Measurements from ENCODE around the gene CNKSR3. TPM values are rescaled to one million over a fixed set of nuclear protein-coding genes. Genes with fewer than 3 reads are reported as not detected.
A peak's percentile ranks its signal among the peaks of the same experiment; 100 is the strongest.

Gene CNKSR3
- total RNA-seq, 1 experiment from 2014 or later: 12.1 TPM

- H3K36me3 ChIP-seq: no peaks in the 10 kb centered on the region
- no peaks in the 10 kb centered on the region for H3K27me3 ChIP-seq
- H3K9me3 ChIP-seq: no peaks in the 10 kb centered on the region
- DNase-seq: no peak
- H3K4me3 ChIP-seq: no peak overlapping the region
Measured at GRCh38 chr6:154457881-154458284, 52.6 kb downstream of the CNKSR3 start.

- H3K4me3 ChIP-seq: no peak overlapping the region
- no peak for DNase-seq
- no peaks in the 10 kb centered on the region for H3K9me3 ChIP-seq
- no peaks in the 10 kb centered on the region for H3K27me3 ChIP-seq
- H3K36me3 ChIP-seq: no peaks in the 10 kb centered on the region
Measured at GRCh38 chr6:154457046-154457713, 53.3 kb downstream of the CNKSR3 start.

GRCh38 chr6:154453329-154453728 is 57.2 kb downstream of the CNKSR3 start:
- Histone ChIP-seq H3K36me3 (no peaks in the 10 kb centered on the region), H3K9me3 (no peaks in the 10 kb centered on the region)
- DNase-seq: no peak

GRCh38 chr6:154450498-154450897 is 60.0 kb downstream of the CNKSR3 start:
- Histone ChIP-seq H3K27me3 (no peaks in the 10 kb centered on the region), H3K4me3 (no peak overlapping the region), H3K9me3 (no peaks in the 10 kb centered on the region), H3K36me3 (no peaks in the 10 kb centered on the region)
- no peak for DNase-seq

More at GRCh38 chr6:154453329-154453728, 57.2 kb downstream of the CNKSR3 start:
- H3K4me3 ChIP-seq: no peak overlapping the region
- no peaks in the 10 kb centered on the region for H3K27me3 ChIP-seq

GRCh38 chr6:154448448-154449096 is 61.9 kb downstream of the CNKSR3 start:
- no peaks in the 10 kb centered on the region for H3K27me3 ChIP-seq
- no peaks in the 10 kb centered on the region for H3K36me3 ChIP-seq
- peak overlapping the region; percentile 19 for H3K4me3 ChIP-seq
- peak; percentile 83 for DNase-seq
- no peaks in the 10 kb centered on the region for H3K9me3 ChIP-seq

- Histone ChIP-seq H3K4me3 (no peak overlapping the region), H3K27me3 (no peaks in the 10 kb centered on the region), H3K36me3 (no peaks in the 10 kb centered on the region), H3K9me3 (no peaks in the 10 kb centered on the region)
- DNase-seq: no peak
Measured at GRCh38 chr6:154447954-154448353, 62.5 kb downstream of the CNKSR3 start.

GRCh38 chr6:154446984-154447383 is 63.5 kb downstream of the CNKSR3 start:
- no peaks in the 10 kb centered on the region for H3K27me3 ChIP-seq
- no peaks in the 10 kb centered on the region for H3K9me3 ChIP-seq
- H3K4me3 ChIP-seq: no peak overlapping the region
- peaks cover under 1% of the 10 kb centered on the region; the same call in 1 of the 2 replicates for H3K36me3 ChIP-seq
- no peak for DNase-seq

- Histone ChIP-seq H3K36me3 (peaks cover 4% of the 10 kb centered on the region; the same call in 1 of the 2 replicates), H3K4me3 (no peak overlapping the region), H3K27me3 (no peaks in the 10 kb centered on the region), H3K9me3 (no peaks in the 10 kb centered on the region)
- DNase-seq: no peak
Measured at GRCh38 chr6:154445417-154445816, 65.1 kb downstream of the CNKSR3 start.

DNA sequence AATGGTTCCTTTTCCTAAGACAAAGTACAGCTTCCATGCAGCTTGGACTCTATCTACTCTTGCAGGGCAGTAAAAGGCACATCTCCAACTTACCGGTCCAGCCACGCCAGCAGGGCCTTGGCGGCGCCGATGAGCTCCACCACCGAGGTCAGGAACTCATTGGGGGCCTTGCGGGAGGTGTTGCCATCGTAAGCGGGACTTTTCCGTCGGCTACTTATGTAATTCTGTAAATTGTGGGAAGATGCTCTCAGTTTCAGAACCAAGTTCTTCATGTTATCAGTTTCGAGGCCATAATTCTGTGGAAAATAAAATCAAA is 68.5 kb downstream of the CNKSR3 start:
- Histone ChIP-seq H3K36me3 (peaks cover 7% of the 10 kb centered on the region; the same call in 1 of the 2 replicates), H3K9me3 (no peaks in the 10 kb centered on the region), H3K4me3 (no peak overlapping the region), H3K27me3 (no peaks in the 10 kb centered on the region)
- DNase-seq: no peak

DNA sequence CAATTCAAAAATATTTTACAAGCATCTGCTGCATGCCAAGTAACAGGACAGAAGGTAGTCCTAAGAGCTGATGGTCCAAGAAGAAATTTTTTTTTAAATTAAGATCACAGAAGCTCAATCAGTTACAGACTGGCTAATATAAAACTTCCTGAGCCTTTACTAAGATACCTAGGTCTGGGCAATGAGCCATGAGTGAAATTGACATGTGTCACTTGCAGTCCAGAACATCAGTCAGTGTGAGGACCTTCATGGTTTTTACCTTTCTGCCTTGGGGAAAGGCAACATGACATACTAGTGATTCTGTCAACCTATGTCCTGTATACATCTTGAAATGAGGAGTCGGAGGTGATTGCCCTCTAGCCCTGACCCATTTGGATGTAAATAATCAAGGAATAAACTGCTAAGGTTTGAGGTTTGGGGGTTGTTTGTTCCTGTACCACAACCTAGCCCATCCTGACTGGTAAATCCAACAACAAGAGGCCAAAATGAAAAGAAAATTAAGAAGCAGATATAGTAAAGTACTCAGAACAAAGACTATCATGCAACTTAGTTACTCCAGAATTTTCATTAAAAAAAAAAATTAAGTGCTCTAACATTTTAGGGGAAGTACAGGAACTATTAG is 70.0 kb downstream of the CNKSR3 start:
- Histone ChIP-seq H3K4me3 (no peak overlapping the region), H3K36me3 (peaks cover 7% of the 10 kb centered on the region; the same call in 1 of the 2 replicates), H3K27me3 (no peaks in the 10 kb centered on the region), H3K9me3 (no peaks in the 10 kb centered on the region)
- DNase-seq: no peak

DNA sequence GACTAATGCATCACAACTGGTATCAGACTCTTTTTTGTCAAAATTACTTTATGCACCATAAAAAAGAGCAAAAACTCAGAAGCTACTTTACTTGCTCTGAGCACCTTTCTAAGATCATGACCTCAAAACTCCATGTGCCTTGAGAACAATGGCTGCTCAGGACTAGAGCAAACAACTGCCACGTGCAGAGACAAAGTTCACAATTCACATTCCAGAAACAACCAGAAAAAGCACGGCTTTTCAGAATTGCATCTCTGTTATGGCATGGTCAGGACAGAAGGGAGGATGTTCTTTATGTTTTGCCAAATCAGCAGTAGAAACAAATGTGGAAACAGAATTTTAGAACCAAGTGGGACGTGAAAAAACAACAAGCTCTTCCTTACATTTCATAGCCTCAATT is 70.5 kb downstream of the CNKSR3 start:
- DNase-seq: no peak
- Histone ChIP-seq H3K36me3 (peaks cover 7% of the 10 kb centered on the region; the same call in 1 of the 2 replicates), H3K4me3 (no peak overlapping the region), H3K9me3 (no peaks in the 10 kb centered on the region), H3K27me3 (no peaks in the 10 kb centered on the region)

DNA sequence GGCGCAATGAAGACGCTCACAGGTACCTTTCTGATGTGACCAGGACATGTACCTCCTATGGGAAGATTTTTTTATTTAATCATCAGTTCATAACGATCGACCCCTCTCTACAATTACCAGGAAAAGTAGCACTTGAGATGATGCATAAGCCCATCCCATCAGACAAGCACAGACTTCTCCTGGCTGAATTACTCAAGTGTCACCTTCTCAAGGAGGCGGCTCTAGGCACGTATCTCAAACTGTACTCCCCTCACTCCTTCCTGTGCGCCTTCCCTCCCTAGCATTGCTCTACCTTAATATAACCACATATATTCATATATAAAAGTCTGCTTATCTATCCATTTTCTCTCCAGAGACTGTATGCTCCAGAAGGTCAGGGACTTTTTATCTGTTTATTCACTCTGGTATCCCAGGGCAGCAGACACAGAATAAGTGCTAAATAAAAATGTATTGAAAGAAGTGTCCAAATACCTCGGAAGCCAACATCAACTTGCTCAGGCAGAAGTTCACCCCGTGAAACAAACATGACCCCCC is 71.5 kb downstream of the CNKSR3 start:
- Histone ChIP-seq H3K36me3 (peaks cover 7% of the 10 kb centered on the region; the same call in 1 of the 2 replicates), H3K9me3 (no peaks in the 10 kb centered on the region), H3K27me3 (no peaks in the 10 kb centered on the region), H3K4me3 (no peak overlapping the region)
- DNase-seq: no peak

- Histone ChIP-seq H3K36me3 (peaks cover 12% of the 10 kb centered on the region), H3K9me3 (no peaks in the 10 kb centered on the region; the same call in 1 of the 2 replicates), H3K27me3 (no peaks in the 10 kb centered on the region), H3K4me3 (no peak overlapping the region)
- no peak for DNase-seq
Measured at GRCh38 chr6:154435400-154435945, 75.0 kb downstream of the CNKSR3 start.

DNA sequence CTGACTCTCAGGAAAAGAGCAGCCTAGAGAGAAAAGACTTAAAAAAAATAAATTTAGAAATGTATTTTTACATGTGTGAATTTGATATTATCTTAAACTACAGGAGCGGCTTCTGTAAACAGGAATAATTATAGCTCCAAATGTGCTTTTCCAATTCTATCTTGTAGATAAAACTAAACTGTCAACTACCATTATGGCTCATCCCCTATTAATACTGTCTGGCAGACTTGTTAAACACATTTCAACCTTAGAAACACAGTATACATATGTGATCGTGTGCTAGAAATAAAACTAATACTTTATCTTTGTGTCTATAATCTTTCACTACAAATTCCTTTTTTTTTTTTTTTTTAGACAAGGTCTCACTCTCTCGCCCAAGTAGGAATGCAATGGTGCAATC is 75.8 kb downstream of the CNKSR3 start:
- Histone ChIP-seq H3K27me3 (no peaks in the 10 kb centered on the region), H3K9me3 (no peaks in the 10 kb centered on the region; the same call in 1 of the 2 replicates), H3K4me3 (no peak overlapping the region), H3K36me3 (peaks cover 16% of the 10 kb centered on the region)
- no peak for DNase-seq

DNA sequence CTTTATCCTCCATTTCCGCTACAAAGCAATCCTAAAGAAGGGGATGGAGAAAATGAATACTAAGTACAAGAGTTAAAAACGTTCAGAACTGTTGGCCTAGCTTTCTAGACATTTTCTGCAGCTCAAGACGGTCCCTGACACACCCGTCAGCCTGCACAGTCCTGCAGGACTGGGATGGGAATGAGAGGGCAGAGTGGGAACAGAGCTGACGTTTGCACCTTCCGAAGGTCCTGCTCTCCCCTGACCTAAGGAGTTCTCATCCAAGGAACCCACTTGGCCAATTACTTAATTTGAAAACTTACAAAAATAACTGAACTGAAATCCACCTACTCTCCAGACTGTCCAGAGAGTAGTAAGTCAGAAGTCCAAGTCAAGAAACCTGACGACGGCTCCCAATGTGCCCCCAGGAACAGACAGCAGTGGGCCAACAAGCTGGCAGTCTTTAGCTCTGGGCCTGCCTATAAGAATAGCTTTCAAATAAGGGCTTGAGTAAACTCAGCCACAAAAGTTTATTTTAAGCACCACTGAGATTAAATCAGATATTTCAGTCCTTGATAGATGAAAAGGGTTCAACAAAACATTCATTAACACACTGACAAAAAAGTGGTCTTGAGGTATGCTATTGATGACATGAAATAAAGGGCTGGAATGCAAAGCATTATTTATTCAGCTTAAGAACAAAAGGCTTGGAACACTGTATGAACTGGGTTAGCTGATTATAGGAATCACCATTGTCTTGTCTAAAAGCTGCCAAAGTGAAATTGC is 76.8 kb downstream of the CNKSR3 start:
- no peaks in the 10 kb centered on the region; the same call in 1 of the 2 replicates for H3K9me3 ChIP-seq
- no peak overlapping the region for H3K4me3 ChIP-seq
- no peaks in the 10 kb centered on the region for H3K27me3 ChIP-seq
- DNase-seq: no peak
- peaks cover 16% of the 10 kb centered on the region for H3K36me3 ChIP-seq
